HepG2 (cell line): ENCODE measurements around the gene IQCE. TPM values are rescaled to one million over a fixed set of nuclear protein-coding genes. Genes with fewer than 3 reads are reported as not detected.

ENCODE experiments used
- FLYWCH1 ChIP-seq: sonication (generic); formaldehyde crosslinking; IDR thresholded peaks from 2 replicates; pipeline ENCODE4 v1.8.1; 2023; ENCODE audit warnings: mild to moderate bottlenecking, missing genetic modification reagents
- FOXK1 ChIP-seq: sonication (generic); formaldehyde crosslinking; IDR thresholded peaks from 2 replicates; pipeline ENCODE4 v1.4.0; 2020; ENCODE audit warnings: low read depth, missing genetic modification reagents, borderline replicate concordance
- HIC2 ChIP-seq: sonication (generic); formaldehyde crosslinking; IDR thresholded peaks from 2 replicates; pipeline ENCODE4 v1.9.0; 2022; ENCODE audit warnings: low read depth, missing genetic modification reagents
- HNRNPK ChIP-seq: fragments of 200-400 bp; formaldehyde crosslinking; IDR thresholded peaks from 2 replicates; pipeline ENCODE4 v1.6.1; 2018; ENCODE audit warnings: low read length, low read depth, moderate library complexity, mild to moderate bottlenecking; ENCODE audit not compliant: poor library complexity, severe bottlenecking
- KMT2B ChIP-seq: IDR thresholded peaks from 2 replicates; pipeline ENCODE4 v1.6.1; 2016; ENCODE audit warnings: missing genetic modification reagents, missing compliant biosample characterization
- MAF1 ChIP-seq: sonication (generic); formaldehyde crosslinking; IDR thresholded peaks from 2 replicates; pipeline ENCODE4 v1.5.0; 2020; ENCODE audit warnings: missing genetic modification reagents, borderline replicate concordance
- NCOA5 ChIP-seq: sonication (generic); formaldehyde crosslinking; IDR thresholded peaks from 2 replicates; pipeline ENCODE4 v1.4.0; 2020; ENCODE audit warnings: missing genetic modification reagents
- NFKBIZ ChIP-seq: IDR thresholded peaks from 2 replicates; pipeline ENCODE4 v1.6.1; 2018; ENCODE audit warnings: missing genetic modification reagents, missing compliant biosample characterization
- PAF1 ChIP-seq: IDR thresholded peaks from 2 replicates; pipeline ENCODE4 v1.6.1; 2016; ENCODE audit warnings: missing genetic modification reagents, missing compliant biosample characterization
- PTBP1 ChIP-seq: fragments of 200-400 bp; formaldehyde crosslinking; IDR thresholded peaks from 2 replicates; pipeline ENCODE4 v1.6.1; 2018; ENCODE audit warnings: low read length, low read depth; ENCODE audit not compliant: poor library complexity, severe bottlenecking
- RBM39 ChIP-seq: fragments of 200-400 bp; formaldehyde crosslinking; IDR thresholded peaks from one replicate; pipeline ENCODE4 v1.6.1; 2018; ENCODE audit warnings: antibody characterized with exemption, mild to moderate bottlenecking, low read depth, low read length; ENCODE audit not compliant: poor library complexity, severe bottlenecking
- RFX3 ChIP-seq: IDR thresholded peaks from 2 replicates; pipeline ENCODE4 v1.6.1; 2016; ENCODE audit warnings: missing biosample characterization, missing genetic modification reagents
- RXRA ChIP-seq: sonication (generic); formaldehyde crosslinking; IDR thresholded peaks from 2 replicates; pipeline ENCODE4 v1.5.1; 2020; ENCODE audit warnings: missing genetic modification reagents
- ZBED4 ChIP-seq: sonication (generic); formaldehyde crosslinking; IDR thresholded peaks from 2 replicates; pipeline ENCODE4 v1.4.0; 2020; ENCODE audit warnings: missing genetic modification reagents, borderline replicate concordance
- ZNF580 ChIP-seq: IDR thresholded peaks from 2 replicates; pipeline ENCODE4 v1.6.1; 2016; ENCODE audit warnings: low read depth, borderline replicate concordance
- ZNF646 ChIP-seq: sonication (generic); formaldehyde crosslinking; IDR thresholded peaks from 2 replicates; pipeline ENCODE4 v1.9.0; 2021; ENCODE audit warnings: mild to moderate bottlenecking, missing genetic modification reagents
- ZNF784 ChIP-seq: sonication (generic); formaldehyde crosslinking; IDR thresholded peaks from 2 replicates; pipeline ENCODE4 v1.5.1; 2020; ENCODE audit warnings: missing genetic modification reagents, mild to moderate bottlenecking, borderline replicate concordance
- polyA plus RNA-seq, 8 experiments: library from polyadenylated mRNA; depleted of rRNA in 3 of 8; stranded (reverse) in 7 of 8; unstranded in 1 of 8; fragments of >200 nt; fragmentation: Illumina TruSeq in 4 of 8; extraction: Trizol in 4 of 8; gene quantifications; 2 replicates each; pipeline versions ENCODE4 v1.2.1 to v1.2.3, GENCODE V29; 2011 to 2016; ENCODE audit warnings: low read depth in 4 of 8, missing spikeins in 1 of 8, mixed read lengths in 1 of 8; ENCODE audit not compliant: insufficient read depth in 1 of 8
- total RNA-seq, 5 experiments: library from RNA; depleted of rRNA; stranded (reverse); fragments of >200 nt; fragmentation: Illumina TruSeq; extraction: Trizol; gene quantifications; 2 replicates each; pipeline ENCODE4 v1.2.3, GENCODE V29; 2016; ENCODE audit warnings: low read depth in 1 of 5

Gene IQCE
- total and polyA plus RNA-seq, 2 of the 13 experiments (the other 11 are each of a cell fraction or from before 2014, with no cell fraction given) = 1.5 to 2.5 TPM

- TF ChIP-seq HNRNPK (no peak), RXRA (CRISPR knock-in tag) (no peak), ZNF580 (CRISPR knock-in tag) (0 out of 2 replicates have a peak, but pooled peaks have one; percentile 20), HIC2 (no peak), FOXK1 (CRISPR knock-in tag) (no peak), RFX3 (no peak), KMT2B (CRISPR knock-in tag) (no peak), ZNF784 (no peak), PAF1 (CRISPR knock-in tag) (no peak), PTBP1 (no peak), RBM39 (no peak), NCOA5 (CRISPR knock-in tag) (no peak), MAF1 (CRISPR knock-in tag) (no peak), FLYWCH1 (CRISPR knock-in tag) (no peak), ZNF646 (CRISPR knock-in tag) (no peak), NFKBIZ (CRISPR knock-in tag) (no peak), ZBED4 (CRISPR knock-in tag) (no peak)
Observed at GRCh38 chr7:2628130-2628482, 69.3 kb downstream of the IQCE start (continued).
